Activated CD8-positive, alpha-beta T cell treated with anti-CD3 and anti-CD28 coated beads, Interleukin-2, amount 10 ng/mL, durations not matched to agents 7 days and 5 days (primary cell): ENCODE results near the gene MYO1A. TPM values are rescaled to one million over a fixed set of nuclear protein-coding genes. Genes with fewer than 3 reads are reported as not detected.

Experiments used
- ATAC-seq: fragments of 150-1000 bp; cut with Tn5 transposase; one replicate; pipeline ENCODE4 v1.10.0; 2021; ENCODE audit warnings: moderate library complexity
- CTCF ChIA-PET: fragments of 350-600 bp; sonication (Branson Sonifier 250); formaldehyde crosslinking; loops from one replicate; lab custom pipeline; 2021; ENCODE audit warnings: antibody characterized with exemption; lab: Charles Lee
- POLR2A ChIA-PET: fragments of 350-600 bp; sonication (Branson Sonifier 250); formaldehyde crosslinking; loops from one replicate; lab custom pipeline; 2021; ENCODE audit warnings: antibody characterized with exemption; lab: Charles Lee
- DNase-seq: peaks from one replicate; pipeline ENCODE4 v3.0.0-alpha.2; 2020
- H3K27ac Mint-ChIP-seq: one replicate; pipeline ENCODE4 v1.8.0; 2021; ENCODE audit warnings: mild to moderate bottlenecking, mixed read lengths
- H3K27me3 Mint-ChIP-seq: one replicate; pipeline ENCODE4 v1.8.0; 2021; ENCODE audit warnings: low read depth, mixed read lengths
- H3K36me3 Mint-ChIP-seq: one replicate; pipeline ENCODE4 v1.8.0; 2021; ENCODE audit warnings: low read depth, mixed read lengths
- H3K4me1 Mint-ChIP-seq: one replicate; pipeline ENCODE4 v1.8.0; 2021; ENCODE audit warnings: low read depth, mixed read lengths
- H3K4me3 Mint-ChIP-seq: one replicate; pipeline ENCODE4 v1.8.0; 2021; ENCODE audit warnings: mild to moderate bottlenecking, mixed read lengths
- H3K9me3 Mint-ChIP-seq: one replicate; pipeline ENCODE4 v1.8.0; 2022; ENCODE audit warnings: mixed read lengths; ENCODE audit not compliant: insufficient read depth
- total RNA-seq, 2 experiments: library from RNA; stranded (reverse); gene quantifications; one replicate each; pipeline ENCODE4 v1.2.3, GENCODE V29; 2021

Gene MYO1A
- total RNA-seq, 2 experiments from 2014 or later = 1.3 to 1.4 TPM

DNA sequence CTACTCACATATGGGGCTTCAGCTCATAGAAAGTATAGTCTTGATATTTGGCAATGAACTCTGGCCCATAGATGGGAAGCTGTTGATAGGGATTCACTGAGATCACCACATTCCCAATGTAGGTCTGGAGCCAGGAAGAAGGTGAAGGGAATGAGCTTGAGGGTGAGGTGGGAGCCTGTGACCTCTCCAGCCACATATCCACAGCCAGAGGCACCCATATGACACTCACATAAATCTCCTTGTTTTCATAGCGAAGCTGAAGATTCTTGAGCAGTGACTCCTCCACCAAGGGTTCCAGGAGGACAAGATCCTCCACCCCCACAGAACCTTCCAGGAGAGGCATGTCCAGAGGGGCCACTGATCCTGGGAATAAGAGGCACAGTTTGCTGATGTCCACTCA, 1.9 kb downstream of the MYO1A start:
- POLR2A ChIA-PET = interaction anchor here (0.6 to 2.4 kb wide), 12 partner anchors 9 to 360 kb away, joined by 3 to 9 read pairs (median 6); partner anchors contain the start of genes PTGES3 and STAT6
- H3K27ac Mint-ChIP-seq = peak overlapping the region; percentile 86
- H3K9me3 Mint-ChIP-seq = peaks cover 3% of the 10 kb centered on the region
- H3K4me1 Mint-ChIP-seq = peaks cover 46% of the 10 kb centered on the region
- CTCF ChIA-PET = interaction anchor here (0.7 to 7.7 kb wide), 12 partner anchors 12 to 290 kb away, joined by 3 to 105 read pairs (median 12); partner anchors contain the start of genes STAT6 and ZBTB39
- peaks cover 5% of the 10 kb centered on the region for H3K36me3 Mint-ChIP-seq
- DNase-seq = no peak
- no peaks in the 10 kb centered on the region for H3K27me3 Mint-ChIP-seq
- H3K4me3 Mint-ChIP-seq = peak overlapping the region; percentile 49
- ATAC-seq = no peak

DNA sequence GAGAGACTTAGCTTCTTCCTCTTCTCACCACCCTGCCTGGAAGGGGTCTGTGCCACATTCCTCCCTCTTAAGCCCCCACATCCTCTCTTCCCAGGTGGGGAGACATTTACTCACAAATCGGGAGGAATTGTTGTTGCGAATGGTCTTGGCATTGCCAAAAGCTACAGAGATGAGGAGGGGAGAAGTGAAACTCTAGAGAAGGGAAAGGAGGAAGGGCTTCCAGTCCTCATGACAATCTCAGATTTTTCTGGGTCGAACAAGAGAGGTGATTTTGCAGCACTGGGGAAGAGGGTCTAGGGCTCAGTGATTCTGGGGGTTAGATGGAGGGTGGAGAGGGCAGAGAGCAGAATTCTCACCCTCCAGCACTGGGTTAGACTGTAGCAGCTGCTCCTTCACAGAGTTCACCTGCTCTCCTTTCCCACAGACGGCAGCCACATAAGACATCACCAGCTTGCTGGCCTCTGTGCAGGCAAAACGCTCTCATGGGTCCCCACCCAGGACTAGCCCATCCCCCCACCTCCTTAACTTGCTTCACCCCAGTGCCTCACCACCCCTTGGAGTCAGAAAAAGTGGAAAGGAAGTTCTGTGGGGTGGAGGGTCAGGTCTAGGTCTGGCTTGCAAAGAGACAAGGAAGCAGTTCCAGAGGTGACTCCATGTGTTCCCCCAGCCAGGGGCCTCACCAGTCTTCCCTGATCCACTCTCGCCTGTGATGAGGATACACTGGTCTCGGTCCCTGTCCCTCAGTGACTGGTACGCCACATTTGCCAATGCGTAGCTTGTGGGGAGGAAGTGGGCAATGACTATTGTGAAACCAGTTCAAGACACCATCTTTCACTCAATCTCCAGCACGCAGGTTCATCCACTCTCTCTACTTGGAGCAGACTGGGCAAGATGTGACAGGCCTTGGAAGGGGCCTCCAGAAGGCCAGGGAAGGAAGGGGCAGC, 2.7 kb downstream of the MYO1A start:
- ChIA-PET POLR2A (interaction anchor here (0.6 to 2.4 kb wide), 16 partner anchors 8 to 359 kb away, joined by 3 to 9 read pairs (median 4); partner anchors contain the start of genes NAB2, PTGES3 and STAT6), CTCF (interaction anchor here (0.7 to 7.7 kb wide), 13 partner anchors 13 to 411 kb away, joined by 3 to 105 read pairs (median 10); partner anchors contain the start of genes STAT6 and ZBTB39)
- ATAC-seq (peak; percentile 83), DNase-seq (peak; percentile 84)
- Mint-ChIP-seq H3K27me3 (no peaks in the 10 kb centered on the region), H3K4me1 (peaks cover 46% of the 10 kb centered on the region), H3K27ac (peak overlapping the region; percentile 86), H3K36me3 (peaks cover 2% of the 10 kb centered on the region), H3K4me3 (peak overlapping the region; percentile 49), H3K9me3 (no peaks in the 10 kb centered on the region)

DNA sequence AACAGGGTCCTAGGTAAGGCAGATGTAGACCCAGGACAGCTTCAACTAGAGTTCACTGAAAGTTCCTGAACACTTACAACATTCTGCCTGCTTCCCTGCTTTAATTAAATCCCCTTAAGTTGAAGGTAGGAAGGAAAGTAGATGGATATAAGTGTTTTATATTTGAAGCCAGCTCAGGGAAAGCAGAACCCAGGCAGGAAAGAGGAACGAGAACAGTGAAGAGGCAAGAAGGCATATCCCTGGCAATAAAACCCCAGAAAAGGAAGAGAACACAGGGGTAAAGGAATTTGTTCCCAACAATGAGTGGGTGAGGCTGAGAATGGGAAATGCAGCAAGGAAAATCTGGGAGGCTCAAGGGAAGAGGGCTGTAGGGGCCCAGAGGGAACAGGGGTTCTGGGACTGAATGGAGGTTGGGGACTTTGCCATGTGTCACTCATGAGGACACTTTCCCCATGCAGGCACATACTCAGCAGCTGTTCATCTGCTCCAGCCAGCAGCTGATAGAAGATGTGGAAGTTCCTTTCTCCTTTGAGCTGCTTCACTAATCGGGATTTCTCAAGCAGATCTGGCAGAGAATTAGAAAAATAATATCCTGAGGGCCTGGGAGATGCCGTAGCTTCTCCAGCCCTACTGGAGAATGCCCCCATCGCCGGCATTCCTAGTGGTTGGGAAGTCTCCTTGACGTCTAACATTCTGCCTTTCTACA, 3.7 kb downstream of the MYO1A start:
- DNase-seq = no peak
- H3K27ac Mint-ChIP-seq = peak overlapping the region; percentile 86

DNA sequence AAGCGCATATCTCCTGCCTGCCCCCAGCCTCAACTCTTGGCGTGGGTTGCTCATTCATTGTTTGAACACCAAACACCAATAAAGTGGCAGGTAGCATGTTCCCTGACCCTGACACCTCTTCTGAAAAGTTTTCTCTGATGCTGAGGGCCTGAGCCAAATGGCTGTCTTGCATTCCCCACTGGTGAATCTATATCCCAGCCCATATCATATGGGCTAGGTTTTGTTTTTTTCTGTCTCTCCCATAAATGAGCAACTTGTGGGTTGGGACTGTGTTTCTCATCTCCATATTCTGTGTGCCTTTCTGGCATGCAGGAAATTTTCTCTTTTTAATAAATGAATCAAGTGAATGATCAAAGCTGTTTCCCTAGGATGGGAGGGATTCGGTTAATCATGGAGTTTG, 5.0 kb downstream of the MYO1A start:
- ChIA-PET POLR2A (no interaction called here), CTCF (interaction anchor here (7.4 kb wide), 1 partner anchor 36 kb away, joined by 64 read pairs; no protein-coding TSS in a partner anchor)
- ATAC-seq = no peak
- H3K27me3 Mint-ChIP-seq = peaks cover 3% of the 10 kb centered on the region
- peaks cover 39% of the 10 kb centered on the region for H3K4me1 Mint-ChIP-seq
- H3K4me3 Mint-ChIP-seq = no peak overlapping the region
- H3K27ac Mint-ChIP-seq = no peak overlapping the region
- H3K36me3 Mint-ChIP-seq = peaks cover 2% of the 10 kb centered on the region
- no peaks in the 10 kb centered on the region for H3K9me3 Mint-ChIP-seq
- DNase-seq = no peak

More for the DNA sequence above, 3.7 kb downstream of the MYO1A start:
- ChIA-PET POLR2A (interaction anchor here (0.8 to 2.4 kb wide), 4 partner anchors 14 to 56 kb away, joined by 3 to 9 read pairs (median 3); no protein-coding TSS in a partner anchor), CTCF (interaction anchor here (1.0 to 7.7 kb wide), 9 partner anchors 14 to 412 kb away, joined by 3 to 105 read pairs (median 24); partner anchors contain the start of genes STAT6 and ZBTB39)
- H3K9me3 Mint-ChIP-seq = no peaks in the 10 kb centered on the region
- peaks cover 2% of the 10 kb centered on the region for H3K36me3 Mint-ChIP-seq
- H3K4me1 Mint-ChIP-seq = peaks cover 43% of the 10 kb centered on the region
- ATAC-seq = no peak
- no peak overlapping the region for H3K4me3 Mint-ChIP-seq
- peaks cover 3% of the 10 kb centered on the region for H3K27me3 Mint-ChIP-seq

- H3K27ac Mint-ChIP-seq = no peak overlapping the region
- CTCF ChIA-PET = interaction anchor here (1.0 to 1.7 kb wide), 2 partner anchors 13 to 37 kb away, joined by 4 to 5 read pairs; no protein-coding TSS in a partner anchor
- peaks cover 2% of the 10 kb centered on the region for H3K36me3 Mint-ChIP-seq
- no peaks in the 10 kb centered on the region for H3K9me3 Mint-ChIP-seq
- H3K27me3 Mint-ChIP-seq = peaks cover 3% of the 10 kb centered on the region
- POLR2A ChIA-PET = no interaction called here
- peaks cover 39% of the 10 kb centered on the region for H3K4me1 Mint-ChIP-seq
- no peak for ATAC-seq
- H3K4me3 Mint-ChIP-seq = no peak overlapping the region
- no peak for DNase-seq
Observed at GRCh38 chr12:57044468-57044867, 5.5 kb downstream of the MYO1A start.

- peaks cover 23% of the 10 kb centered on the region for H3K4me1 Mint-ChIP-seq
- no peak overlapping the region for H3K4me3 Mint-ChIP-seq
- ChIA-PET CTCF (interaction anchor here (1.7 kb wide), 1 partner anchor 12 kb away, joined by 5 read pairs; no protein-coding TSS in a partner anchor), POLR2A (no interaction called here)
- no peak for ATAC-seq
- no peaks in the 10 kb centered on the region for H3K9me3 Mint-ChIP-seq
- H3K27ac Mint-ChIP-seq = no peak overlapping the region
- DNase-seq = no peak
- H3K36me3 Mint-ChIP-seq = peaks cover 2% of the 10 kb centered on the region
- H3K27me3 Mint-ChIP-seq = peaks cover 3% of the 10 kb centered on the region
Observed at GRCh38 chr12:57042695-57043094, 7.2 kb downstream of the MYO1A start.

- peaks cover 4% of the 10 kb centered on the region for H3K4me1 Mint-ChIP-seq
- no peak overlapping the region for H3K4me3 Mint-ChIP-seq
- POLR2A ChIA-PET = interaction anchor here (0.6 to 1.3 kb wide), 3 partner anchors 9 to 41 kb away, joined by 3 read pairs; partner anchors contain the start of gene MYO1A
- no peak for DNase-seq
- CTCF ChIA-PET = interaction anchor here (1.1 to 16.8 kb wide), 7 partner anchors 9 to 84 kb away, joined by 3 to 229 read pairs (median 5); partner anchors contain the start of gene STAT6
- no peaks in the 10 kb centered on the region for H3K36me3 Mint-ChIP-seq
- H3K27me3 Mint-ChIP-seq = peaks cover 3% of the 10 kb centered on the region
- no peak overlapping the region for H3K27ac Mint-ChIP-seq
- no peak for ATAC-seq
- H3K9me3 Mint-ChIP-seq = no peaks in the 10 kb centered on the region
Observed at GRCh38 chr12:57040750-57041149, 9.2 kb downstream of the MYO1A start.

DNA sequence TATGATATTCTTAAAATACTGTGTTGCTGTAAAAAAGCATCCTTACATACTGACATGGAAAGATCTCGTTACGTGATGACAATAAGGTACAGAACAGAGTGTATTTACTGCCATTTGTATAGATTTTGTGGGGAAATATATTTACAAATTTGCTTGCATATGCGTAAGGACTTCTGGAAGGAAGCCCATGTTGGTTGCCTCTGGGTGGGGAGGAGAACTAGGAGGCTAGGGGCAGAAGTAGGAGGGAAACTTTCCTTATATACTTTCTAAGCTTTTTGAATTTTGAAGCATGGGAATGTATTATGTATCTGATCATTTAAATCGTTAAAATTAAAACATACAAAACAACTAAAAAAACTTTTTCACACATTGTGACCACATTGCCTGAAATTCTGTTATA, 9.7 kb downstream of the MYO1A start:
- Mint-ChIP-seq H3K4me3 (no peak overlapping the region), H3K36me3 (no peaks in the 10 kb centered on the region), H3K4me1 (peaks cover under 1% of the 10 kb centered on the region), H3K27ac (no peak overlapping the region), H3K9me3 (no peaks in the 10 kb centered on the region), H3K27me3 (peaks cover 3% of the 10 kb centered on the region)
- ChIA-PET POLR2A (interaction anchor here (0.6 to 1.1 kb wide), 2 partner anchors 17 to 42 kb away, joined by 3 read pairs; no protein-coding TSS in a partner anchor), CTCF (interaction anchor here (1.1 to 16.8 kb wide), 4 partner anchors 9 to 72 kb away, joined by 5 to 229 read pairs (median 8); partner anchors contain the start of gene STAT6)
- DNase-seq (no peak), ATAC-seq (no peak)

DNA sequence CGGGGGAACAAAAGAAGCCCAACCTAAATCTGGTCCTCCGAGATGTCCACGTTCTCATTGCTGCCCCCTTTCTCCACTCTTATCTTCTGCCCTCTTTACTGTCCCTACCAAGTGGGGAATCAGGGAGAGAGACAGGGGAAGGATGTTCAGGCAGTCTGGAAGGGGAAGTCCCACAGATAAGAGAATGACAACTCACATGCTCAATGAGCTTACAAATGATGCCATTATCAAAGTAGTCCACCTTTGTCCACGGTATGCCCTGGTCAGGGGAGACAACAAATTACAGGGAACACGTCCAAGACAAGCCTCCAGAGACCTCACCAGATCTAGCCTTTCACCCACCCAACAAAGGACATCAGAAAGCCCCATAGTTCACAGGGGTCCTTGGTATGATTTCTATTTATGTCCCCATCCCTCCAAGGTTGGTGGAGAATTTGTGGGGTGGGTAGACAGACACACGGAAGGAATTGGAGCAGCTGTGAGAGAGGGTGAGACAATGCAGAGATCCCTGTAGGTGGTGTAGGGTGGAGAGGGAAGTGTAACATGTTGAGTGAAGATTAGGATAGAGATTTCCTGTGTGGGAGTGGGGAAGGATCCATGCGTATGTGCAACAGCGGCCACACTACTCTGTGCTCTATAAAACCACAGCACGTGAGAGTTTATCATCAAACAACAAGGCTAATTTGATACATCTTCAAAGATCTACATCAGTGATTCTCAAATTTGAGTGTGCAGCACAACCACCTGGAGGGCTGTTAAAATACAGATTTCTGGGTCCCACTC, 10.7 kb downstream of the MYO1A start:
- no peak for DNase-seq
- Mint-ChIP-seq H3K4me1 (no peaks in the 10 kb centered on the region), H3K4me3 (no peak overlapping the region), H3K27ac (no peak overlapping the region), H3K27me3 (peaks cover 3% of the 10 kb centered on the region), H3K9me3 (no peaks in the 10 kb centered on the region), H3K36me3 (no peaks in the 10 kb centered on the region)
- no peak for ATAC-seq
- CTCF ChIA-PET = interaction anchor here (1.5 to 16.8 kb wide), 3 partner anchors 8 to 73 kb away, joined by 4 to 229 read pairs (median 9); no protein-coding TSS in a partner anchor
- POLR2A ChIA-PET = interaction anchor here (1.5 kb wide), 1 partner anchor 9 kb away, joined by 4 read pairs; no protein-coding TSS in a partner anchor

DNA sequence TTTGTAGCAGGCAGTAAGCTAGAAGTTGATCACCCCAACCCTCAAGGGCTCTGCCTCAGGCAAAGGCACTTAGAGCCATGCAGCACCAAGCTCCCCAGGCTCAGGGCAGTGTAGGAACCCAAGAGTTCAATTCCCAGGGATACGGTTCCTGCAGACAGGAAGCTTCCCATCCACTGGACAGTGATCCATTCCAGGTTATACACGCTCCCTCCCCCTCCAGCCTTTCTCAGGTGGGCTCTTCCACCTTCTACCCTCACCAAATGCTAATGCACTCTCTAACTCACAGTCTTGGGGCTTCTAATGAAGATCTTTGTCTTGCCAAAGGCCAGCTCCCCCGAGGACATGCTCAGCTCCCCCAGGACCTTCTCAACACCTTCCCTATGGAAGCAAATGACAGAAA, 12.7 kb downstream of the MYO1A start:
- CTCF ChIA-PET = interaction anchor here (0.7 to 16.8 kb wide), 4 partner anchors 10 to 138 kb away, joined by 3 to 229 read pairs (median 4); no protein-coding TSS in a partner anchor
- no peaks in the 10 kb centered on the region for H3K4me1 Mint-ChIP-seq

More for the DNA sequence above, 12.7 kb downstream of the MYO1A start:
- H3K4me3 Mint-ChIP-seq = no peak overlapping the region
- no peak overlapping the region for H3K27ac Mint-ChIP-seq
- no peaks in the 10 kb centered on the region for H3K36me3 Mint-ChIP-seq
- H3K9me3 Mint-ChIP-seq = no peaks in the 10 kb centered on the region
- POLR2A ChIA-PET = interaction anchor here (1.3 kb wide), 1 partner anchor 26 kb away, joined by 3 read pairs; no protein-coding TSS in a partner anchor
- DNase-seq (no peak), ATAC-seq (no peak)
- peaks cover 3% of the 10 kb centered on the region for H3K27me3 Mint-ChIP-seq
